ENCODE results near the gene MARCHF10. TPM values are rescaled to one million over a fixed set of nuclear protein-coding genes. Genes with fewer than 3 reads are reported as not detected.

The MARCHF10 gene
- total and polyA plus RNA-seq, 7 donors: 0.09 to 2.1 (median 0.71) TPM; not detected in 2

GRCh38 chr17:62666801-62667591 lies 141.1 kb downstream of the MARCHF10 start:
- no peak for DNase-seq
- Histone ChIP-seq H3K36me3 (no peaks in the 10 kb centered on the region), H3K4me3 (no peak overlapping the region), H3K27me3 (no peaks in the 10 kb centered on the region), H3K4me1 (no peaks in the 10 kb centered on the region), H3K9me3 (no peaks in the 10 kb centered on the region), H3K27ac (no peak overlapping the region)
- intact Hi-C loops (cut with DNase I): no loop called here
- 88 to 93% methylated on average over 40 of the region's 40 CpGs for WGBS, 2 donors
- TF ChIP-seq POLR2AphosphoS5 (IDR thresholded peaks at IDR 0.05) (no peak), POLR2A (IDR thresholded peaks at IDR 0.05) (no peak), CTCF (IDR thresholded peaks at IDR 0.05) (no peak), EP300 (IDR thresholded peaks at IDR 0.05) (no peak)

GRCh38 chr17:62666061-62666800 lies 141.9 kb downstream of the MARCHF10 start:
- intact Hi-C loops (cut with DNase I): no loop called here
- no peak for TF ChIP-seq CTCF (IDR thresholded peaks at IDR 0.05)
- no peak for TF ChIP-seq EP300 (IDR thresholded peaks at IDR 0.05)

GRCh38 chr17:62665599-62665998 lies 142.5 kb downstream of the MARCHF10 start:
- Histone ChIP-seq H3K4me1 (no peaks in the 10 kb centered on the region), H3K27ac (no peak overlapping the region), H3K27me3 (no peaks in the 10 kb centered on the region), H3K36me3 (no peaks in the 10 kb centered on the region), H3K4me3 (no peak overlapping the region), H3K9me3 (peaks cover 0 to 2% (median 0%) of the 10 kb centered on the region in 4 donors)
- 90 to 93% methylated on average over 3 of the region's 3 CpGs for WGBS, 2 donors
- no peak for TF ChIP-seq CTCF (IDR thresholded peaks at IDR 0.05)
- no peak for TF ChIP-seq POLR2AphosphoS5 (IDR thresholded peaks at IDR 0.05)
- no peak for TF ChIP-seq EP300 (IDR thresholded peaks at IDR 0.05)
- TF ChIP-seq POLR2A (IDR thresholded peaks at IDR 0.05): no peak
- no peak for DNase-seq
- intact Hi-C loops (cut with DNase I): no loop called here

More at GRCh38 chr17:62666061-62666800, 141.9 kb downstream of the MARCHF10 start:
- 87 to 90% methylated on average over 30 of the region's 30 CpGs for WGBS, 2 donors
- H3K36me3 ChIP-seq: no peaks in the 10 kb centered on the region
- no peaks in the 10 kb centered on the region for H3K4me1 ChIP-seq
- no peaks in the 10 kb centered on the region for H3K27me3 ChIP-seq
- no peak for DNase-seq
- no peak overlapping the region for H3K27ac ChIP-seq
- no peaks in the 10 kb centered on the region for H3K9me3 ChIP-seq
- H3K4me3 ChIP-seq: no peak overlapping the region

GRCh38 chr17:62664336-62665120 lies 143.6 kb downstream of the MARCHF10 start:
- no peaks in the 10 kb centered on the region for H3K4me1 ChIP-seq
- DNase-seq: no peak
- intact Hi-C loops (cut with DNase I): no loop called here
- TF ChIP-seq POLR2AphosphoS5 (IDR thresholded peaks at IDR 0.05): no peak
- no peak for TF ChIP-seq POLR2A (IDR thresholded peaks at IDR 0.05)
- TF ChIP-seq EP300 (IDR thresholded peaks at IDR 0.05): no peak
- TF ChIP-seq CTCF (IDR thresholded peaks at IDR 0.05): no peak
- no peaks in the 10 kb centered on the region for H3K36me3 ChIP-seq
- H3K27ac ChIP-seq: no peak overlapping the region
- 94% methylated on average over 25 of the region's 25 CpGs for WGBS, 2 donors
- peaks cover 0 to 4% (median 1%) of the 10 kb centered on the region in 4 donors for H3K9me3 ChIP-seq
- no peaks in the 10 kb centered on the region for H3K27me3 ChIP-seq
- H3K4me3 ChIP-seq: no peak overlapping the region
